Colon (tissue), 2 donors: Measurements from ENCODE around the gene ITSN2.

Experiments used
- FAIRE-seq: peaks from 2 replicates; lab custom pipeline; 2012; peaks lifted over from hg19 to GRCh38; lab: Jason Lieb, UNC
- donor health status: control.
- donor health status: control.

Gene ITSN2

GRCh38 chr2:24176326-24176725 is 184.0 kb downstream of the ITSN2 start:
- no peak for FAIRE-seq

- FAIRE-seq, result no peak
Measured at GRCh38 chr2:24175631-24176187, 184.6 kb downstream of the ITSN2 start.

GRCh38 chr2:24174851-24175277 is 185.5 kb downstream of the ITSN2 start, which contains the start of gene FAM228A:
Gene FAM228A (plus strand): TSS chr2:24175053. CDS start chr2:24175481, 428 bp downstream.
- no peak for FAIRE-seq

- no peak for FAIRE-seq
Measured at GRCh38 chr2:24169023-24169422, 191.3 kb downstream of the ITSN2 start.

- FAIRE-seq, result no peak
Measured at GRCh38 chr2:24164416-24164973, 195.8 kb downstream of the ITSN2 start.

GRCh38 chr2:24163601-24164000 is 196.7 kb downstream of the ITSN2 start:
- no peak for FAIRE-seq

GRCh38 chr2:24163186-24163585 is 197.2 kb downstream of the ITSN2 start:
- FAIRE-seq, result no peak

- no peak for FAIRE-seq
Measured at GRCh38 chr2:24162494-24162893, 197.8 kb downstream of the ITSN2 start.

GRCh38 chr2:24160761-24161160 is 199.6 kb downstream of the ITSN2 start:
- no peak for FAIRE-seq

- no peak for FAIRE-seq
Measured at GRCh38 chr2:24159708-24160107, 200.6 kb downstream of the ITSN2 start.

- FAIRE-seq, result no peak
Measured at GRCh38 chr2:24158131-24158530, 202.2 kb downstream of the ITSN2 start.

GRCh38 chr2:24153478-24153877 is 206.9 kb downstream of the ITSN2 start:
- FAIRE-seq, result no peak
